KMS-11 (cell line): ENCODE results near the gene NUMA1.
A peak's percentile ranks its signal among the peaks of the same experiment; 100 is the strongest.

ENCODE experiments used
- H2AFZ ChIP-seq: fragments of 200-600 bp; sonication (generic); 2 replicates; pipeline ENCODE4 v1.6.1; 2016; ENCODE audit warnings: antibody characterized with exemption, mixed run types, low read depth
- H3K27ac ChIP-seq: fragments of 200-600 bp; sonication (generic); 2 replicates; pipeline ENCODE4 v1.6.1; 2016; ENCODE audit warnings: mild to moderate bottlenecking, mixed run types
- H3K27me3 ChIP-seq: fragments of 200-600 bp; sonication (generic); 2 replicates; pipeline ENCODE4 v1.6.1; 2017; ENCODE audit warnings: mild to moderate bottlenecking, low read depth, mixed run types, moderate library complexity; ENCODE audit not compliant: insufficient read depth
- H3K36me3 ChIP-seq: fragments of 200-600 bp; sonication (generic); 2 replicates; pipeline ENCODE4 v1.6.1; 2017; ENCODE audit warnings: mild to moderate bottlenecking, mixed run types; ENCODE audit not compliant: insufficient read depth
- H3K4me1 ChIP-seq: fragments of 200-600 bp; sonication (generic); 2 replicates; pipeline ENCODE4 v1.6.1; 2016; ENCODE audit warnings: mild to moderate bottlenecking, low read depth, mixed run types; ENCODE audit not compliant: poor library complexity, severe bottlenecking
- H3K4me2 ChIP-seq: fragments of 200-600 bp; sonication (generic); 2 replicates; pipeline ENCODE4 v1.7.0; 2016; ENCODE audit warnings: mild to moderate bottlenecking, mixed run types
- H3K4me3 ChIP-seq: fragments of 200-600 bp; sonication (generic); IDR thresholded peaks from 2 replicates; pipeline ENCODE4 v1.6.1; 2017; ENCODE audit warnings: low read depth, low read length, mixed read lengths; ENCODE audit not compliant: insufficient read depth
- H3K79me2 ChIP-seq: fragments of 200-600 bp; sonication (generic); 2 replicates; pipeline ENCODE4 v1.6.1; 2016; ENCODE audit warnings: low read depth, mixed run types; ENCODE audit not compliant: insufficient read depth
- H3K9ac ChIP-seq: fragments of 200-600 bp; sonication (generic); 2 replicates; pipeline ENCODE4 v1.6.1; 2016; ENCODE audit warnings: mild to moderate bottlenecking, mixed run types
- H4K20me1 ChIP-seq: fragments of 200-600 bp; sonication (generic); 2 replicates; pipeline ENCODE4 v1.6.1; 2016; ENCODE audit warnings: mild to moderate bottlenecking, mixed run types; ENCODE audit not compliant: insufficient read depth
- CTCF ChIP-seq: fragments of 200-600 bp; sonication (generic); conservative IDR thresholded peaks from 2 replicates; pipeline ENCODE4 v1.6.1; 2017; ENCODE audit warnings: low read depth, mild to moderate bottlenecking, antibody characterized with exemption, low read length, moderate library complexity, mixed read lengths

Gene NUMA1

GRCh38 chr11:71971680-71972079 lies 108.7 kb downstream of the NUMA1 start:
- Histone ChIP-seq H3K9ac (no peak overlapping the region), H3K4me2 (no peak overlapping the region), H3K79me2 (no peaks in the 10 kb centered on the region), H2AFZ (no peak overlapping the region), H3K36me3 (no peaks in the 10 kb centered on the region; the same call in 1 of the 2 replicates), H4K20me1 (no peaks in the 10 kb centered on the region), H3K27me3 (no peaks in the 10 kb centered on the region), H3K4me1 (no peaks in the 10 kb centered on the region), H3K4me3 (no peak overlapping the region), H3K27ac (no peak overlapping the region)
- TF ChIP-seq CTCF = no peak

DNA sequence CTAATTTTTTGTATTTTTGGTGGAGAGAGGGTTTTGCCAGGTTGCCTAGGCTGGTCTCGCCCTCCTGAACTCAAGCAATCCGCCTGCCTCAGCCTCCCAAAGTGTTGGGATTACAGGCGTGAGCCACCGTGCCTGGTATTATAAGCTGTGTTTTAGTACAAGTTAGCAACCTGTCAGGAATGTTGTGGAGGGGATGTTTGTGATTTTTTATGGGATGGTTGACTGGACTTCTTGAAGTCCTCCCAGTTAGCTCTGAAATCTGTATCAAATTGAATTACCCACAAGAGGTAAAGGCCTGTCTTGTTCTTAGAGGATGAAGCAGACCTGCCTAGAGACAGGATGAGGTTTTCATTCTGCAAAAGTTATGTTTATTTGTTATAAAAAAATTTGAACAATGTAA lies 115.7 kb downstream of the NUMA1 start:
- TF ChIP-seq CTCF = no peak
- Histone ChIP-seq H3K27ac (no peak overlapping the region), H3K79me2 (no peaks in the 10 kb centered on the region), H2AFZ (no peak overlapping the region), H3K9ac (no peak overlapping the region), H3K4me1 (peaks cover 16% of the 10 kb centered on the region), H3K4me3 (no peak overlapping the region), H3K4me2 (no peak overlapping the region), H3K27me3 (no peaks in the 10 kb centered on the region), H4K20me1 (no peaks in the 10 kb centered on the region), H3K36me3 (no peaks in the 10 kb centered on the region)

DNA sequence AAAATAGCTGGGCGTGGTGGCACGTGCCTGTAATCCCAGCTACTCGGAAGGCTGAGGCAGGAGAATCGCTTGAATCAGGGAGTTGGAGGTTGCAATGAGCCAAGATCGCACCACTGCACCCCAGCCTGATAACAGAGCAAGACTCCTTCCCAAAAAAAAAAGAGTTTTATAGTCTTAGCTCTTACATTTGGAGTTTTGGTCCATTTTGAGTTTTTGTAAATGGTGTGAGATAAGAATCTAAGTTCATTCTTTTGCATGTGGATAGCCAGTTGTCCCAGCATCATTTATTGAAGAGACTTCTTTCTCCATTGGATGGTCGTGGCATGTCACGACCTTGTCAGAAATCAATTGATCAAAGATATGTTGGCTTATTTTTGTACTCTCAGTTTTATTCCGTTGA lies 116.9 kb downstream of the NUMA1 start:
- Histone ChIP-seq H3K36me3 (no peaks in the 10 kb centered on the region), H2AFZ (no peak overlapping the region), H3K4me3 (no peak overlapping the region), H3K79me2 (no peaks in the 10 kb centered on the region), H3K4me2 (no peak overlapping the region), H3K27me3 (no peaks in the 10 kb centered on the region), H3K9ac (no peak overlapping the region), H4K20me1 (no peaks in the 10 kb centered on the region), H3K4me1 (peaks cover 16% of the 10 kb centered on the region), H3K27ac (no peak overlapping the region)
- TF ChIP-seq CTCF = no peak

DNA sequence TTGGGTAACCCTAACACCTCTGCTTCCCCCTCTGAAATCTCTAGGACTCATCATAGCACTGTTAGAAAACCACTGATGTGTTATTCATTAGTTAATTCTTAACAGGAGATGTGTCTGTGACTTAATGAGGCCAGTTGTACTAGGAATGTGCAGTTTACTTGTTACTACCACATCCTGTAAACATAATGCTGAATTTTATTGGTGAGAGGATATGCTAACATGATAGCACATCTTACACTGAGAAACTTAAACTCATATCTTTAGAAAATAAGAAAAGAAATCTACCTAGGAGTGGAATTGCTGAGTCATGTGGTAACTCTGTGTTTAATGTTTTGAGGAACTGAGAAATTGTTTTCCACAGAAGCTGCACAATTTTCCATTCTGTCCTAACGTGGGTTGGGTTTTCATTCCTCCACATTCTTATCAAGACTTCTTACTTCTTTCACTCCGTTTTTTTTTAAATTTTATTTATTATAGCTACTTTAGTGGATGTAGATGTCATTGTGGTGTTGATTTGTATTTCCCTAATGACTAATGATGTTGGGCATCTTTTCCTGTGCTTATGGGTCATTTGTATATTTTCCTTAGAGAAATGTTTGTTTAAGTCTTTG lies 117.8 kb downstream of the NUMA1 start:
- H3K27ac ChIP-seq = peak overlapping the region; percentile 66; the same call in 1 of the 2 replicates
- no peak overlapping the region for H3K9ac ChIP-seq
- H3K4me3 ChIP-seq = no peak overlapping the region
- peak overlapping the region; percentile 10; the same call in 1 of the 2 replicates for H3K4me2 ChIP-seq
- no peaks in the 10 kb centered on the region for H3K27me3 ChIP-seq
- no peaks in the 10 kb centered on the region for H3K36me3 ChIP-seq
- H3K4me1 ChIP-seq = peaks cover 16% of the 10 kb centered on the region
- H4K20me1 ChIP-seq = no peaks in the 10 kb centered on the region; the same call in 1 of the 2 replicates
- H3K79me2 ChIP-seq = no peaks in the 10 kb centered on the region
- no peak for TF ChIP-seq CTCF
- H2AFZ ChIP-seq = no peak overlapping the region
